NCI-H82 treated with DMSO at 0.1 percent for 48 hours (cell line): ENCODE results near the gene GSDMA.

Source experiments
- DNase-seq: peaks from one replicate; lab custom pipeline; 2025; ENCODE audit not compliant: unreplicated experiment; lab: John Stamatoyannopoulos, UW

The GSDMA gene

GRCh38 chr17:39962642-39963220 lies at the start of gene GSDMA:
Gene GSDMA, plus strand, starts transcription at chr17:39963004. Its CDS starts 2,684 bp downstream, at chr17:39965688.
- no peak for DNase-seq

GRCh38 chr17:39913989-39914388 lies 48.8 kb upstream of the GSDMA start:
- no peak for DNase-seq

- DNase-seq: no peak
Measured at GRCh38 chr17:39915559-39915958, 47.2 kb upstream of the GSDMA start.

- DNase-seq: no peak
Measured at GRCh38 chr17:39916918-39917317, 45.9 kb upstream of the GSDMA start.

GRCh38 chr17:39919087-39919683 lies 43.6 kb upstream of the GSDMA start:
- no peak for DNase-seq

GRCh38 chr17:39920218-39921210 lies 42.3 kb upstream of the GSDMA start:
- no peak for DNase-seq

GRCh38 chr17:39921323-39921722 lies 41.5 kb upstream of the GSDMA start:
- no peak for DNase-seq

GRCh38 chr17:39922006-39922405 lies 40.8 kb upstream of the GSDMA start:
- DNase-seq: no peak

GRCh38 chr17:39923230-39923629 lies 39.6 kb upstream of the GSDMA start:
- DNase-seq: no peak

- DNase-seq: no peak
Measured at GRCh38 chr17:39923836-39924690, 38.7 kb upstream of the GSDMA start.

GRCh38 chr17:39924691-39925055 lies 38.1 kb upstream of the GSDMA start:
- no peak for DNase-seq

- no peak for DNase-seq
Measured at GRCh38 chr17:39925282-39926134, 37.3 kb upstream of the GSDMA start.

- DNase-seq: no peak
Measured at GRCh38 chr17:39926135-39926587, 36.6 kb upstream of the GSDMA start.

- no peak for DNase-seq
Measured at GRCh38 chr17:39926588-39927100, 36.2 kb upstream of the GSDMA start.

GRCh38 chr17:39927101-39927928 lies 35.5 kb upstream of the GSDMA start, which contains the start of the genes LRRC3C and ORMDL3:
Gene LRRC3C, plus strand, starts transcription at chr17:39927732. Its CDS starts 13,792 bp downstream, at chr17:39941524.
Gene ORMDL3, minus strand, starts transcription at chr17:39927601. Its CDS starts 3,398 bp downstream, at chr17:39924203.
- DNase-seq: peak; percentile 84

- no peak for DNase-seq
Measured at GRCh38 chr17:39927929-39928857, 34.6 kb upstream of the GSDMA start.

GRCh38 chr17:39928858-39929645 lies 33.8 kb upstream of the GSDMA start:
- no peak for DNase-seq
